GM11168 (cell line): ENCODE results near the gene CPLX4.

Experiments
- in situ Hi-C: fragments of 300-500 bp; cut with MboI; formaldehyde crosslinking; loops from one replicate; pipeline ENCODE4 v1.12.0; 2022; ENCODE audit warnings: low sequenced_read_pairs; ENCODE audit not compliant: unreplicated experiment

CPLX4 gene

GRCh38 chr18:59318460-59319050, at the start of gene CPLX4:
CPLX4 (minus strand) TSS chr18:59318649; CDS start chr18:59318462, 187 bp downstream.
- in situ Hi-C loops, result no loop called here

- in situ Hi-C loops, result no loop called here
These were observed 41.9 kb upstream of the CPLX4 start for GRCh38 chr18:59360381-59360780.

GRCh38 chr18:59359576-59359952, 41.1 kb upstream of the CPLX4 start:
- in situ Hi-C loops, result no loop called here

GRCh38 chr18:59358712-59359575, 40.5 kb upstream of the CPLX4 start, which contains the start of gene LMAN1:
LMAN1 (minus strand) TSS chr18:59359265; CDS start chr18:59359244, 21 bp downstream.
- in situ Hi-C loops, result no loop called here

DNA sequence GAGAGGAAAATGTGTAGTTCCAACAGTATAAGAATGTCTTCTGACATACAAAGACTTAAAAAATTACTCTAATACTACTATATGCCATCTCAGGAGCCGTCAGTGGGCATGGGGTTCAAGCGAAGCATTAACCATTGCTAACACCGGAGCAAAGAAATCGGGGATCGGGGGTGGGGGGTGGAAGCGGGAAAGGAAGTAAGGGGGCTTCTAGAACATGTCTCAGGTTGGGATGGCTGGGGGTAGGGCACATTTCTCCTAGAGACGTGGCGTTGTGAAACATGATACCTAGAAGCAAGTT, 39.9 kb upstream of the CPLX4 start:
- in situ Hi-C loops, result no loop called here

GRCh38 chr18:59357928-59358327, 39.5 kb upstream of the CPLX4 start:
- in situ Hi-C loops, result no loop called here

DNA sequence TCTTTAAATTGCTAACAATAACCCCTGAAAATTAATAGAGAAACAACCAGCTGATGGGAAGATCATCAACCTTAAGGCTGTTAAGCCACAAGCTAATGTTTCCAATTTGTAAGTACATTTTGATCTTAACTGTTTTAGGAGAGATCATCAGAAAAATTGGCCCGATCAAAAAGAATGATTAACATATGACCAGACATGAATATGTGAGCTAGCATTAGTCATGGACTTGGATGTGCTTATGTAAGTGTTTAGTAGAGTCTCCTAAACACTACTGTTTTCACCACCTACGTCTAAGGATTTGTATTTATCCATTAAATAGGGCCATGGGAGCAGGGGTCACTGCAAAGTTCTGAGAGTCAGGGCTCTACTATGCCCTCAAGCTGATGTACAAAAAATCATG, 36.3 kb upstream of the CPLX4 start:
- in situ Hi-C loops, result no loop called here

- in situ Hi-C loops, result no loop called here
These were observed 34.7 kb upstream of the CPLX4 start for GRCh38 chr18:59353079-59353680.

GRCh38 chr18:59352250-59352855, 33.9 kb upstream of the CPLX4 start:
- in situ Hi-C loops, result no loop called here

GRCh38 chr18:59345556-59345955, 27.1 kb upstream of the CPLX4 start:
- in situ Hi-C loops, result no loop called here

DNA sequence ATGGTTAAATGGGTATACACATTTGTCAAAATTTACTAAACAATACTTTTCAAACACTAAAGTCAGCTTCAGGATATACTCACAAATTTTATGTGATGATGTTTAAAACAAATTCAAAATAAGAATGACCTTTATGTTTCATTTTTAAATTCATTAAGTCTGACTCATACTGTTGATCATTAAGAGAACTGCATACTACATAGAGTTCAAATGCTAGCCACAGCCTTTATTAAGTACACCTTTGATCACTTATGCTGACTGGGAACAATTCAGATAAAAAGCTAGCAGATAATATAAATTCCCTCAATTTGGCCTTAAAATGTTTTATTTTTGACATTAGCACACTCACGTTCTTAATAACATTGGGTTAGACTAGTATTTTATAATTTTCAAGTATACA, 26.5 kb upstream of the CPLX4 start:
- in situ Hi-C loops, result no loop called here

DNA sequence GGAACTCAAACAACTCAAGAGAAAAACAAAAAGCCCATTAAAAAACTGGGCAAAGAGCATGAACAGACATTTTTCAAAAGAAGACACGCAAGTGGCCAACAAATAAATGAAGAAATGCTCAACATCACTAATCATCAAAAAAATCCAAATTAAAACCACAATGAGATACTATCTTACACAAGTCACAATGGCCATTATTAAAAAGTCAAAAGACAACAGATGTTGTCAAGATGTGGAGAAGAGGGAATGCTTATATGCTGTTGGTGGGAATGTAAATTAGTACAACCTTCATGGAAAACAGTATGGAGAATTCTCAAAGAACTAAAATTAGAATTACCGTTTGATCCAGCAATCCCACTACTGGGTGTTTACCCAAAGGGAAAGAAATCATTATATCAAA, 25.5 kb upstream of the CPLX4 start:
- in situ Hi-C loops, result no loop called here

DNA sequence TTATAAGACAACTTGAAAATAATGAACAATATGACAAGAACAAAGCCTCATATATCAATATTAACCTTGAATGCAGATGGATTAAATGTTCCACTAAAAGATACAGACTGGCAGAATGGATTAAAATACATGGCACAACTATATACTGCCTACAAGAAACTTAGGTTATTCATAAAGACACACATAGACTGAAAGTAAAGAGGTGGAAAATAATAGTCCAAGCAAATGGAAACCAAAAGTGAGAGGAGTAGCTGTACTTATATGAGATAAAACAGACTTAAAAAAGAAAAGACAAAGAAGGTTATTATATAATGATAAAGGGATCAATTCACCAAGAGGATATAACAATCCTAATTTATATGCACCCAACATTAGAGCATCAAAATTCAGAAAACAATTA, 22.4 kb upstream of the CPLX4 start:
- in situ Hi-C loops, result no loop called here

DNA sequence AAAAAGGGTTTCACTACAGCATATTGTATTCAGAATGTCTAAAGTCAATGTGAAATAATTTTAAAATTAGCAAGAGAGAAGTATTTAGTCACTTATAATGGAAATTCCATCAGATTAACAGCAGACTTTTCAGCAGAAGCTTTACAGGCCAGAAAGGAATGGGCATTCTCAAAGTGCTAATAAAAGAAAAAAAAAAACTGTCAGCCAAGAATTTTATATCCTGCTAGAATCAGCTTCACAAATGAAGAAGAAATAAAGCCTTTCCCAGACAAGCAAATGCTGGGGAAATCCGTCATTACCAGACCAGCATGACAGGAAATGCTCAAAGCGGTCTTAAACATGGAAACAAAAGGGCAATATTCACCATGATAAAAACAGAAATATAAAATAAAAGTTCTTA, 21.9 kb upstream of the CPLX4 start:
- in situ Hi-C loops, result no loop called here

GRCh38 chr18:59332986-59333385, 14.5 kb upstream of the CPLX4 start:
- in situ Hi-C loops, result no loop called here

- in situ Hi-C loops, result no loop called here
These were observed 10.2 kb upstream of the CPLX4 start for GRCh38 chr18:59328683-59329082.

DNA sequence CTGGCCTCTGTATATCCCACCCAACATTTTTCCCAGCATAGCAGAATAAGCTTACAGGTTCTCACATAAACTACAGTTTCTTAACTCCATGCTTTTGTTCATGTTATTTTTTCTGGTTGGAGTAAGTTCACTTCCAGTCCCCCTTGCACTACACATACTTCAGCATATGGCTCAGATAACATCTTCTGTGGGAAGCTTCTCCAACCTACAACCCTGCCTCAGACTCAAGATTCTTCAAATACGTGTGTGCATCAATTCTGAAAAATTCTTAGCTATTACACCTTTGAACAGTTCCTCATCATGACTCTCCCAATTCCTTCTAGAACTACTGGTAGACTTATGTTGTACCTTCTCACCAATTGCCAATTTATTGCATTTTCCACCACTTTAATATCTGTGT, 7.5 kb upstream of the CPLX4 start:
- in situ Hi-C loops, result no loop called here

DNA sequence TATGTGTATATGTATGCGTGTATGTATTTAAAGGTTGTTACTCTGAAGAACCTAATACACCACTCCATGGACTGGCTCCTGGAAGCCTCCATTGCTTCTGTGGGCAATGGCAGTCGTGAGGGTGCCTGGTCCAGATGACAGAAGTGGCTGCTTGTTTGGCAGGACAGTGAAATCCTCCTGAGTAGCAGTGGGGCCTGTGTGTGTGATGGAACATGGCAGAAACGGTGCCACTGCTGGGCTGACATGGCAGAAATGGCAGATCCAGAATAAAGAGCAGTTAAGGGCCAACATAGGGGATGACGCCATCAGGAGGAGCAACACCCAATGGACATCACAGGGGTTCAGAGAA, 6.1 kb upstream of the CPLX4 start:
- in situ Hi-C loops, result no loop called here

DNA sequence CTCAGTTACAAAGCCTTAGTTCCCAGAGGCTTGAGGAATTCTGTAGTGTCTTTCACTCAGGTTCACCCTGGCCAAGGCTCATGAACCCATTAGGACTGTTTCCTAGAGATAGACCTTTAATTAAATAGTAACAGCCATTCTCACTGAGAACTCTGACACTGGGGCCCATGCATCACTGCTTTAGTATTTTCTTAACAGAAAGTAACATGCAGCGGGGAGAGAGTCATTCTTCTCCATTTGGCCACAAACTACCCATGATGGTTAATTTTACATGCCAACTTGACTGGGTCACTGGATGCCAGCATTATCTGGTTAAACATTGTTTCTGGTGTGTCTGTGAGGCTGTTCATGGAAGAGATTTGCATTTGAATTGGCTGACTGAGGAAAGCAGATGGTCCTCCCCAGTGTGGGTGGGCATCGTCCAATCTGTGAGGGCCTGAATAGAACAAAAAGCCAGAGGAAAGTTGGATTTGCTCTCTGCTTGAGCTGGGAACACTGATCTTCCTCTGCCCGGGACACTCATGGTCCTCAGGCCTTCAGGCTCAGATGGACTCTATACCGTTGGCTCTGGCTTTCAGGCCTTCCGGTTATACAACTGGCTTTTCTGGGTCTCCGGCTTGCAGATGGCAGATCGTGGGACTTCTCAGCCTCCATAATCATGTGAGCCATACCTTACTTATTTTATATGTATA, 5.6 kb upstream of the CPLX4 start:
- in situ Hi-C loops, result no loop called here

- in situ Hi-C loops, result loop anchor here (5.0 kb wide), 1 partner anchor 81 kb away; no protein-coding TSS in a partner anchor
These were observed 6.8 kb downstream of the CPLX4 start for GRCh38 chr18:59311631-59312030.

- in situ Hi-C loops, result no loop called here
These were observed 9.6 kb downstream of the CPLX4 start for GRCh38 chr18:59308938-59309260.
